ENCODE results near the gene C2orf74. TPM values are rescaled to one million over a fixed set of nuclear protein-coding genes. Genes with fewer than 3 reads are reported as not detected.
"Not testable (repeated sequence)": the region's sequence is repeated elsewhere in the genome, so short reads cannot be mapped to it uniquely, and the experiment has no call there.

C2orf74 gene
- not detected in 2 replicates for total RNA-seq (2014; rRNA removed; shearing (Covaris generic))

GRCh38 chr2:61161888-61162287 is at the start of gene C2orf74:
TSS of gene C2orf74 (plus strand) at chr2:61162188. CDS start at chr2:61162515, 327 bp downstream.
- no peak for DNase-seq (ENCODE audit: low spot score)

GRCh38 chr2:61114147-61114546 is 47.8 kb upstream of the C2orf74 start:
- no peak for DNase-seq (ENCODE audit: low spot score)

- DNase-seq (ENCODE audit: low spot score): no peak
Observed at GRCh38 chr2:61116302-61116701, 45.7 kb upstream of the C2orf74 start.

- no peak for DNase-seq (ENCODE audit: low spot score)
Observed at GRCh38 chr2:61117534-61117933, 44.5 kb upstream of the C2orf74 start.

GRCh38 chr2:61125123-61125710 is 36.8 kb upstream of the C2orf74 start:
- DNase-seq (ENCODE audit: low spot score): no peak

- no peak for DNase-seq (ENCODE audit: low spot score)
Observed at GRCh38 chr2:61125798-61126197, 36.2 kb upstream of the C2orf74 start.

GRCh38 chr2:61128122-61128521 is 33.9 kb upstream of the C2orf74 start:
- DNase-seq (ENCODE audit: low spot score): not testable (repeated sequence)

GRCh38 chr2:61134141-61134540 is 27.8 kb upstream of the C2orf74 start:
- DNase-seq (ENCODE audit: low spot score): no peak

GRCh38 chr2:61135510-61135909 is 26.5 kb upstream of the C2orf74 start:
- peak; percentile 51 for DNase-seq (ENCODE audit: low spot score)

GRCh38 chr2:61138859-61139258 is 23.1 kb upstream of the C2orf74 start:
- DNase-seq (ENCODE audit: low spot score): no peak

GRCh38 chr2:61141151-61141550 is 20.8 kb upstream of the C2orf74 start:
- DNase-seq (ENCODE audit: low spot score): no peak

GRCh38 chr2:61144697-61145268 is 17.2 kb upstream of the C2orf74 start:
- DNase-seq (ENCODE audit: low spot score): no peak

GRCh38 chr2:61145990-61146389 is 16.0 kb upstream of the C2orf74 start:
- no peak for DNase-seq (ENCODE audit: low spot score)

GRCh38 chr2:61148091-61148490 is 13.9 kb upstream of the C2orf74 start:
- DNase-seq (ENCODE audit: low spot score): not testable (repeated sequence)

GRCh38 chr2:61149074-61149473 is 12.9 kb upstream of the C2orf74 start:
- DNase-seq (ENCODE audit: low spot score): no peak

GRCh38 chr2:61151436-61151835 is 10.6 kb upstream of the C2orf74 start:
- DNase-seq (ENCODE audit: low spot score): no peak

- no peak for DNase-seq (ENCODE audit: low spot score)
Observed at GRCh38 chr2:61157371-61158003, 4.5 kb upstream of the C2orf74 start.

GRCh38 chr2:61158356-61158955 is 3.5 kb upstream of the C2orf74 start:
- DNase-seq (ENCODE audit: low spot score): no peak

- DNase-seq (ENCODE audit: low spot score): no peak
Observed at GRCh38 chr2:61162721-61163120, 733 bp downstream of the C2orf74 start.

- DNase-seq (ENCODE audit: low spot score): not testable (repeated sequence)
Observed at GRCh38 chr2:61165082-61165481, 3.1 kb downstream of the C2orf74 start.

GRCh38 chr2:61165946-61166345 is 4.0 kb downstream of the C2orf74 start:
- no peak for DNase-seq (ENCODE audit: low spot score)

- peak; percentile 79 for DNase-seq (ENCODE audit: low spot score)
Observed at GRCh38 chr2:61167579-61167978, 5.6 kb downstream of the C2orf74 start.

- DNase-seq (ENCODE audit: low spot score): no peak
Observed at GRCh38 chr2:61172671-61173070, 10.7 kb downstream of the C2orf74 start.

Measured in HT-29 (cell line).